ENCODE results near the gene HDAC11. TPM values are rescaled to one million over a fixed set of nuclear protein-coding genes. Genes with fewer than 3 reads are reported as not detected.

Gene HDAC11
- total and polyA plus RNA-seq, 10 of the 15 experiments (the other 5 are each of a cell fraction or from before 2014, with no cell fraction given) = 0.04 to 0.76 (median 0.22) TPM; not detected in 1

DNA sequence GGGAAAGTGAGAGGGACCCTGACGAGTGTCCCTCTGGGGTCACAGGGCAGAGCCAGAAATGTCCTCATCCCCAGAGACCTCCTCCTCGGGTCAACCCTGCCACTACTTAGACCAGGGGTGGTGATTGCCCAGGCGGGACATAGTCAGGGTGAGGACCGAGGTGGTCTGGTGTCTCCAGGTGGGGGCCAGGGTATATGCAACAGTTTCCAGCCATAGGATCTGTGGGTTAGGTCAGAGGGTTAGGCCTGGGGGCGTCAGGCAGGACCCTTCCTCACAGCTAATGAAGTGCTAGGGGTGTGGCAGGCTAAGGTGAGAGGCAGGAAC, 46.5 kb downstream of the HDAC11 start:
- Histone ChIP-seq H2AFZ (ENCODE audit: control insufficient read depth, low read depth, low read length) (no peak overlapping the region), H3K4me2 (ENCODE audit: control insufficient read depth, insufficient read depth) (no peak overlapping the region), H3K9me3 (replicated peaks; ENCODE audit: control insufficient read depth, insufficient read depth, low read length) (no peaks in the 10 kb centered on the region; the same call in 2 of the 3 replicates), H3K4me1 (ENCODE audit: control insufficient read depth, insufficient read depth, low read length) (no peaks in the 10 kb centered on the region), H3K4me3 (no peak overlapping the region), H3K27me3 (replicated peaks in 1 of 2; ENCODE audit: control insufficient read depth in 2 of 2, insufficient read depth in 2 of 2, low read length in 1 of 2) (peaks cover 1 to 2% of the 10 kb centered on the region in 2 experiments; a peak in 2 of 4 replicates), H3K36me3 (ENCODE audit: control insufficient read depth in 2 of 2, insufficient read depth in 2 of 2, low read length in 1 of 2) (no peaks in the 10 kb centered on the region), H3K27ac (ENCODE audit: control insufficient read depth, insufficient read depth) (no peak overlapping the region), H4K20me1 (ENCODE audit: control insufficient read depth, insufficient read depth) (no peaks in the 10 kb centered on the region), H3K9ac (ENCODE audit: control insufficient read depth, insufficient read depth, low read length) (no peak overlapping the region), H3K79me2 (ENCODE audit: control insufficient read depth, insufficient read depth, low read length) (no peaks in the 10 kb centered on the region)
- intact Hi-C loops (cut with micrococcal nuclease; ENCODE audit: unreplicated experiment) (no loop called here), in situ Hi-C loops (cut with MboI) (no loop called here)
- 37% methylated on average over 5 of the region's 5 CpGs for WGBS (ENCODE audit: insufficient coverage, insufficient replicate concordance, low lambda C conversion rate, missing lambda C conversion rate)
- no peak for FAIRE-seq
- BruUV-seq (replicated peaks) = no TSS peak
- no peak for TF ChIP-seq RUNX3 (IDR thresholded peaks at IDR 0.05; ENCODE audit: low read length)
- TF ChIP-seq MEF2A (IDR thresholded peaks at IDR 0.05; ENCODE audit: insufficient read depth, low read depth, low read length) = no peak
- TF ChIP-seq KDM1A (IDR thresholded peaks at IDR 0.05; ENCODE audit: borderline replicate concordance) = no peak
- TF ChIP-seq, protein P1, sequence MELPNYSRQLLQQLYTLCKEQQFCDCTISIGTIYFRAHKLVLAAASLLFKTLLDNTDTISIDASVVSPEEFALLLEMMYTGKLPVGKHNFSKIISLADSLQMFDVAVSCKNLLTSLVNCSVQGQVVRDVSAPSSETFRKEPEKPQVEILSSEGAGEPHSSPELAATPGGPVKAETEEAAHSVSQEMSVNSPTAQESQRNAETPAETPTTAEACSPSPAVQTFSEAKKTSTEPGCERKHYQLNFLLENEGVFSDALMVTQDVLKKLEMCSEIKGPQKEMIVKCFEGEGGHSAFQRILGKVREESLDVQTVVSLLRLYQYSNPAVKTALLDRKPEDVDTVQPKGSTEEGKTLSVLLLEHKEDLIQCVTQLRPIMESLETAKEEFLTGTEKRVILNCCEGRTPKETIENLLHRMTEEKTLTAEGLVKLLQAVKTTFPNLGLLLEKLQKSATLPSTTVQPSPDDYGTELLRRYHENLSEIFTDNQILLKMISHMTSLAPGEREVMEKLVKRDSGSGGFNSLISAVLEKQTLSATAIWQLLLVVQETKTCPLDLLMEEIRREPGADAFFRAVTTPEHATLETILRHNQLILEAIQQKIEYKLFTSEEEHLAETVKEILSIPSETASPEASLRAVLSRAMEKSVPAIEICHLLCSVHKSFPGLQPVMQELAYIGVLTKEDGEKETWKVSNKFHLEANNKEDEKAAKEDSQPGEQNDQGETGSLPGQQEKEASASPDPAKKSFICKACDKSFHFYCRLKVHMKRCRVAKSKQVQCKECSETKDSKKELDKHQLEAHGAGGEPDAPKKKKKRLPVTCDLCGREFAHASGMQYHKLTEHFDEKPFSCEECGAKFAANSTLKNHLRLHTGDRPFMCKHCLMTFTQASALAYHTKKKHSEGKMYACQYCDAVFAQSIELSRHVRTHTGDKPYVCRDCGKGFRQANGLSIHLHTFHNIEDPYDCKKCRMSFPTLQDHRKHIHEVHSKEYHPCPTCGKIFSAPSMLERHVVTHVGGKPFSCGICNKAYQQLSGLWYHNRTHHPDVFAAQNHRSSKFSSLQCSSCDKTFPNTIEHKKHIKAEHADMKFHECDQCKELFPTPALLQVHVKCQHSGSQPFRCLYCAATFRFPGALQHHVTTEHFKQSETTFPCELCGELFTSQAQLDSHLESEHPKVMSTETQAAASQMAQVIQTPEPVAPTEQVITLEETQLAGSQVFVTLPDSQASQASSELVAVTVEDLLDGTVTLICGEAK (IDR thresholded peaks at IDR 0.05; ENCODE audit: borderline replicate concordance) = no peak
- TF ChIP-seq EGR1 (IDR thresholded peaks at IDR 0.05; ENCODE audit: borderline replicate concordance in 1 of 2, low read depth in 2 of 2, low read length in 2 of 2) = no peak
- TF ChIP-seq, protein P2, sequence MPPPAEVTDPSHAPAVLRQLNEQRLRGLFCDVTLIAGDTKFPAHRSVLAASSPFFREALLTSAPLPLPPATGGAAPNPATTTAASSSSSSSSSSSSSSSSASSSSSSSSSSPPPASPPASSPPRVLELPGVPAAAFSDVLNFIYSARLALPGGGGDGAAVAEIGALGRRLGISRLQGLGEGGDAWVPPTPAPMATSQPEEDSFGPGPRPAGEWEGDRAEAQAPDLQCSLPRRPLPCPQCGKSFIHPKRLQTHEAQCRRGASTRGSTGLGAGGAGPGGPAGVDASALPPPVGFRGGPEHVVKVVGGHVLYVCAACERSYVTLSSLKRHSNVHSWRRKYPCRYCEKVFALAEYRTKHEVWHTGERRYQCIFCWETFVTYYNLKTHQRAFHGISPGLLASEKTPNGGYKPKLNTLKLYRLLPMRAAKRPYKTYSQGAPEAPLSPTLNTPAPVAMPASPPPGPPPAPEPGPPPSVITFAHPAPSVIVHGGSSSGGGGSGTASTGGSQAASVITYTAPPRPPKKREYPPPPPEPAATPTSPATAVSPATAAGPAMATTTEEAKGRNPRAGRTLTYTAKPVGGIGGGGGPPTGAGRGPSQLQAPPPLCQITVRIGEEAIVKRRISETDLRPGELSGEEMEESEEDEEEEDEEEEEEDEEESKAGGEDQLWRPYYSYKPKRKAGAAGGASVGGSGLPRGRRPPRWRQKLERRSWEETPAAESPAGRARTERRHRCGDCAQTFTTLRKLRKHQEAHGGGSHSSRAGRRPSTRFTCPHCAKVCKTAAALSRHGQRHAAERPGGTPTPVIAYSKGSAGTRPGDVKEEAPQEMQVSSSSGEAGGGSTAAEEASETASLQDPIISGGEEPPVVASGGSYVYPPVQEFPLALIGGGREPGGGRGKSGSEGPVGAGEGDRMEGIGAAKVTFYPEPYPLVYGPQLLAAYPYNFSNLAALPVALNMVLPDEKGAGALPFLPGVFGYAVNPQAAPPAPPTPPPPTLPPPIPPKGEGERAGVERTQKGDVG (CRISPR knock-in tag; IDR thresholded peaks at IDR 0.05) = no peak
- TF ChIP-seq RAD51 (IDR thresholded peaks at IDR 0.05) = no peak
- no peak for TF ChIP-seq NFYA (IDR thresholded peaks at IDR 0.05; ENCODE audit: borderline replicate concordance, low read depth, low read length)
- TF ChIP-seq SIX5 (IDR thresholded peaks at IDR 0.05; ENCODE audit: low read depth, low read length, severe bottlenecking) = no peak
- no peak for TF ChIP-seq GABPA (IDR thresholded peaks at IDR 0.05; ENCODE audit: low read depth)
- TF ChIP-seq ZBED1 (IDR thresholded peaks at IDR 0.05; ENCODE audit: borderline replicate concordance) = no peak
- no peak for TF ChIP-seq TCF3 (IDR thresholded peaks at IDR 0.05; ENCODE audit: borderline replicate concordance, insufficient read depth, low read depth, low read length)
- no peak for TF ChIP-seq HDGF (IDR thresholded peaks at IDR 0.05)
- TF ChIP-seq NR2C2 (IDR thresholded peaks at IDR 0.05; ENCODE audit: borderline replicate concordance, control insufficient read depth, insufficient read length, low read depth) = no peak
- CTCF ChIA-PET = no interaction called here
- no peak for ATAC-seq
- SMC1A ChIA-PET (ENCODE audit: uncharacterized antibody, unreplicated experiment) = no interaction called here
- DNase-seq (ENCODE audit: low read depth, low spot score) = no peak
- RAD21 ChIA-PET (ENCODE audit: unreplicated experiment) = no interaction called here
- POLR2A ChIA-PET = no interaction called here
